K562 (cell line): ENCODE measurements around the gene SNX27. TPM values are rescaled to one million over a fixed set of nuclear protein-coding genes. Genes with fewer than 3 reads are reported as not detected.

Experiments used
- FOSL1 ChIP-seq: fragments of 200-800 bp; sonication (Bioruptor generic); conservative IDR thresholded peaks from 2 replicates; pipeline ENCODE4 v1.6.1; 2016; ENCODE audit warnings: missing genetic modification characterization, missing compliant biosample characterization
- HDAC3 ChIP-seq: fragments of 450-650 bp; IDR thresholded peaks from 2 replicates; pipeline ENCODE4 v1.6.1; 2018; ENCODE audit warnings: borderline replicate concordance, mild to moderate bottlenecking, moderate library complexity; ENCODE audit not compliant: partially characterized antibody
- KLF10 ChIP-seq: fragments of 250-450 bp; sonication (Bioruptor Pico); IDR thresholded peaks from 2 replicates; pipeline ENCODE4 v1.6.1; 2021; ENCODE audit warnings: matching md5 sums
- MYNN ChIP-seq, 2 experiments: sonication (generic); formaldehyde crosslinking in 1 of 2; IDR thresholded peaks; 2 replicates each; pipeline versions ENCODE4 v1.5.0 to v1.6.1; 2016 to 2020; ENCODE audit warnings: antibody characterized with exemption in 1 of 2, missing genetic modification reagents in 1 of 2
- NCOR1 ChIP-seq: fragments of 450-650 bp; IDR thresholded peaks from 2 replicates; pipeline ENCODE4 v1.6.1; 2016; ENCODE audit warnings: mild to moderate bottlenecking, moderate library complexity
- SLC30A9 ChIP-seq: fragments of 250-450 bp; sonication (Bioruptor Pico); IDR thresholded peaks from 2 replicates; pipeline ENCODE4 v1.8.0; 2022; ENCODE audit warnings: mild to moderate bottlenecking, moderate library complexity
- TRIM28 ChIP-seq: fragments of 450-650 bp; IDR thresholded peaks from 2 replicates; pipeline ENCODE4 v1.6.1; 2017
- ZNF197 ChIP-seq: fragments of 200-800 bp; sonication (Bioruptor generic); IDR thresholded peaks from 2 replicates; pipeline ENCODE4 v1.6.1; 2016; ENCODE audit warnings: low read depth, missing genetic modification characterization, missing compliant biosample characterization
- ZNF217 ChIP-seq: sonication (generic); formaldehyde crosslinking; IDR thresholded peaks from 2 replicates; pipeline ENCODE4 v1.8.0; 2022; ENCODE audit warnings: mild to moderate bottlenecking, missing genetic modification reagents
- polyA plus RNA-seq, 8 experiments: library from polyadenylated mRNA; depleted of rRNA in 4 of 8; stranded (reverse) in 5 of 8; unstranded in 3 of 8; fragments of >200 nt; fragmentation: Nextera tagmentation in 2 of 8; fragmentation: Illumina TruSeq in 1 of 8; extraction: Ambion mirVana in 2 of 8; extraction: Trizol in 1 of 8; gene quantifications; 2 replicates each; pipeline versions ENCODE4 v1.2.1 to v1.2.3, GENCODE V29; 2011 to 2014; ENCODE audit warnings: inconsistent platforms in 1 of 8, missing spikeins in 1 of 8
- total RNA-seq, 7 experiments: library from RNA; depleted of rRNA in 6 of 7; stranded (reverse); fragments of >200 nt in 6 of 7; fragmentation: Illumina TruSeq in 2 of 7; extraction: Trizol in 2 of 7; gene quantifications; 2 replicates each; pipeline versions ENCODE4 v1.2.1 to v1.2.3, GENCODE V29; 2011 to 2021; ENCODE audit warnings: low replicate concordance in 1 of 7
- TF ChIP-seq, protein P1 (sequence below): fragments of 200-800 bp; sonication (Bioruptor generic); IDR thresholded peaks from 2 replicates; pipeline ENCODE4 v1.6.1; 2016; ENCODE audit warnings: missing genetic modification characterization, missing compliant biosample characterization
- TF ChIP-seq, protein P2 (sequence below): sonication (generic); formaldehyde crosslinking; IDR thresholded peaks from 2 replicates; pipeline ENCODE4 v1.8.0; 2022; ENCODE audit warnings: mild to moderate bottlenecking, low read depth, missing genetic modification reagents
- TF ChIP-seq, protein P3 (sequence below): fragments of 250-450 bp; sonication (Bioruptor Pico); IDR thresholded peaks from 2 replicates; pipeline ENCODE4 v1.5.0; 2021; ENCODE audit warnings: mild to moderate bottlenecking, moderate library complexity

Gene SNX27
- total and polyA plus RNA-seq, 9 of the 15 experiments (the other 6 are each of a cell fraction or from before 2014, with no cell fraction given) = 4.5 to 18.7 (median 10.1) TPM

DNA sequence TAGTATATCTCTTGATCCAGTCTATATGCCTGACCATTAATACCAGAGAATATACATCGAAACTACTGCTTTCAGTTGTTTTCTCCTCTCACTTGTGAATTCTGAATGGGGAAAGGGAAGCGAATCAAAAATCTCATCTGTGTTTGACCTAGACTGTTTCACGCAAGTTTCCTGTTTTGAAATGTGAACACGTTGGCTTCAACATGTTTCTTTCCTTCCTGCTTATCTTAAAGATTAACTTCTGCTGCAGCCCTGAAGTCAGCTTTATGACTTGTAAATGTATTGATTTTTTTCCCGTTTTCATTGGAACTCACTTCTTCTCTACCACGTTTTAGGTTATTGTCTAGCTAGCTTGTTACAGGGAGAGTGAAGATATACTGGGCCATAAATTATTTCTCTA, 49.9 kb downstream of the SNX27 start (continued):
- TF ChIP-seq ZNF197 (CRISPR knock-in tag) (no peak), MYNN (IDR thresholded peaks at IDR 0.05) (no peak), MYNN (CRISPR knock-in tag; IDR thresholded peaks at IDR 0.05) (no peak), ZNF217 (no peak), TRIM28 (no peak), SLC30A9 (CRISPR knock-in tag) (no peak), KLF10 (CRISPR knock-in tag) (no peak), NCOR1 (no peak), FOSL1 (tag) (no peak), HDAC3 (no peak)
- TF ChIP-seq, protein P1, sequence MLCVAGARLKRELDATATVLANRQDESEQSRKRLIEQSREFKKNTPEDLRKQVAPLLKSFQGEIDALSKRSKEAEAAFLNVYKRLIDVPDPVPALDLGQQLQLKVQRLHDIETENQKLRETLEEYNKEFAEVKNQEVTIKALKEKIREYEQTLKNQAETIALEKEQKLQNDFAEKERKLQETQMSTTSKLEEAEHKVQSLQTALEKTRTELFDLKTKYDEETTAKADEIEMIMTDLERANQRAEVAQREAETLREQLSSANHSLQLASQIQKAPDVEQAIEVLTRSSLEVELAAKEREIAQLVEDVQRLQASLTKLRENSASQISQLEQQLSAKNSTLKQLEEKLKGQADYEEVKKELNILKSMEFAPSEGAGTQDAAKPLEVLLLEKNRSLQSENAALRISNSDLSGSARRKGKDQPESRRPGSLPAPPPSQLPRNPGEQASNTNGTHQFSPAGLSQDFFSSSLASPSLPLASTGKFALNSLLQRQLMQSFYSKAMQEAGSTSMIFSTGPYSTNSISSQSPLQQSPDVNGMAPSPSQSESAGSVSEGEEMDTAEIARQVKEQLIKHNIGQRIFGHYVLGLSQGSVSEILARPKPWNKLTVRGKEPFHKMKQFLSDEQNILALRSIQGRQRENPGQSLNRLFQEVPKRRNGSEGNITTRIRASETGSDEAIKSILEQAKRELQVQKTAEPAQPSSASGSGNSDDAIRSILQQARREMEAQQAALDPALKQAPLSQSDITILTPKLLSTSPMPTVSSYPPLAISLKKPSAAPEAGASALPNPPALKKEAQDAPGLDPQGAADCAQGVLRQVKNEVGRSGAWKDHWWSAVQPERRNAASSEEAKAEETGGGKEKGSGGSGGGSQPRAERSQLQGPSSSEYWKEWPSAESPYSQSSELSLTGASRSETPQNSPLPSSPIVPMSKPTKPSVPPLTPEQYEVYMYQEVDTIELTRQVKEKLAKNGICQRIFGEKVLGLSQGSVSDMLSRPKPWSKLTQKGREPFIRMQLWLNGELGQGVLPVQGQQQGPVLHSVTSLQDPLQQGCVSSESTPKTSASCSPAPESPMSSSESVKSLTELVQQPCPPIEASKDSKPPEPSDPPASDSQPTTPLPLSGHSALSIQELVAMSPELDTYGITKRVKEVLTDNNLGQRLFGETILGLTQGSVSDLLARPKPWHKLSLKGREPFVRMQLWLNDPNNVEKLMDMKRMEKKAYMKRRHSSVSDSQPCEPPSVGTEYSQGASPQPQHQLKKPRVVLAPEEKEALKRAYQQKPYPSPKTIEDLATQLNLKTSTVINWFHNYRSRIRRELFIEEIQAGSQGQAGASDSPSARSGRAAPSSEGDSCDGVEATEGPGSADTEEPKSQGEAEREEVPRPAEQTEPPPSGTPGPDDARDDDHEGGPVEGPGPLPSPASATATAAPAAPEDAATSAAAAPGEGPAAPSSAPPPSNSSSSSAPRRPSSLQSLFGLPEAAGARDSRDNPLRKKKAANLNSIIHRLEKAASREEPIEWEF (CRISPR knock-in tag) = no peak
- TF ChIP-seq, protein P2, sequence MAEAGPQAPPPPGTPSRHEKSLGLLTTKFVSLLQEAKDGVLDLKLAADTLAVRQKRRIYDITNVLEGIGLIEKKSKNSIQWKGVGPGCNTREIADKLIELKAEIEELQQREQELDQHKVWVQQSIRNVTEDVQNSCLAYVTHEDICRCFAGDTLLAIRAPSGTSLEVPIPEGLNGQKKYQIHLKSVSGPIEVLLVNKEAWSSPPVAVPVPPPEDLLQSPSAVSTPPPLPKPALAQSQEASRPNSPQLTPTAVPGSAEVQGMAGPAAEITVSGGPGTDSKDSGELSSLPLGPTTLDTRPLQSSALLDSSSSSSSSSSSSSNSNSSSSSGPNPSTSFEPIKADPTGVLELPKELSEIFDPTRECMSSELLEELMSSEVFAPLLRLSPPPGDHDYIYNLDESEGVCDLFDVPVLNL (CRISPR knock-in tag) = no peak
- TF ChIP-seq, protein P3, sequence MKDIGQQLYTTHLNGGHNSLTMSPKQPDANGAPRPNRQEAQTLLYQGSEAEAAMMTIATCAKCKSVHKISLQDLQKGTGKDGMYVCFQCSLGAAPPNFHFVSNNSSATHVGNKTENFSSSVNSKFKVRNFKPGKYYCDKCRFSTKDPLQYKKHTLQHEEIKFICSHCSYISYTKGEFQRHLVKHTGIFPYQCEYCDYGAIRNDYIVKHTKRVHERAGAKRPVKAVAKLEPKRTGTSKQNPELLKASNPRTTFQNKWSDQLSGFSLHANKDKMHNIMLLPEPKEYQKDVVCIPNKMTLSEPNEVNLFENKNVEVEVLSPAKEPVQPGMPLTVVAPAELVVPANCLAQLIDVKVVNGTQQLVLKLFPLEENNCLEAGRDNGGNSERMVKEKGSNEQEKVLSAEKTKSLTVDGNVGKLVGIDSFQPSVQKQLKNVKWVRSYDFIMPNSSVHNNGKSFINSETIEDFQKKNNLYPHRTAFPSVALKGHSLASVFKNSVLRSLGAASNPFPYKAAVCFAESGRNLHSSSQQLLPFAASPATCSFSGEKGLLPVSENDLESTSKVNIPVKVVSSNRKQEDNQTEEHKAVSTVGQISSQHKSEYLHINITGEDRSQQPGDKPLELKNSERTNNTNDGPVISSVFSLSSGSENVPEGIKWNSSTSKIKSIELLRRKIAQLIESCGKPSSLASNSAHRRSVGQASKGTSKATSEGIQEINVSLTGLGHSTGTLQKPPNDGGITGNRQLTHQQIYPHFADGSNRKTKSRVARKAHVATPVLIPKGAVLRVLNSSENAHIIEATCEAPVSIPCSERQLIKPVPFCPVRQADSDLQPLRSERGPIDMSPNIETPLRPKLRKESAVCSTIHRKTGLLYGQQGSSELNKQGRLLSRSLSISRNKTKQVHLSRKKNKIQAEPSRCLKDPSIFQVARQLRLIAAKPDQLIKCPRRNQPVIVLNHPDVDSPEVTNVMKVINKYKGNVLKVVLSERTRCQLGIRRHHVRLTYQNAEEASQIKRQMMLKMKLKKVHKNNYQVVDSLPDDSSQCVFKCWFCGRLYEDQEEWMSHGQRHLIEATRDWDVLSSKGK (CRISPR knock-in tag) = no peak
